ENCODE results near the gene OPTC. TPM values are rescaled to one million over a fixed set of nuclear protein-coding genes. Genes with fewer than 3 reads are reported as not detected.

Gene OPTC
- total and polyA plus RNA-seq, 2 donors (not counting 1 experiment from before 2014, with no cell fraction given): not detected

GRCh38 chr1:203462878-203463277 is 31.1 kb upstream of the OPTC start:
- POLR2A ChIA-PET: no interaction called here
- CTCF ChIA-PET: interaction anchor here (2.0 to 2.5 kb wide), 2 partner anchors 121 to 123 kb away, joined by 9 to 16 read pairs; no protein-coding TSS in a partner anchor
- no peak overlapping the region for H3K4me3 ChIP-seq (ENCODE audit: control extremely low read depth in 1 of 5, extremely low read depth in 1 of 5, insufficient read depth in 1 of 5, low read depth in 2 of 5, low read length in 4 of 5)
- no peaks in the 10 kb centered on the region for H3K36me3 ChIP-seq (replicated peaks in 1 of 2; ENCODE audit: control extremely low read depth in 1 of 2, control insufficient read depth in 1 of 2, extremely low read depth in 1 of 2, insufficient read depth in 2 of 2, low read length in 1 of 2)
- no peaks in the 10 kb centered on the region for H3K9me3 Mint-ChIP-seq (ENCODE audit: insufficient read depth)
- no peak overlapping the region for H3K27ac Mint-ChIP-seq
- no peak overlapping the region for H3K4me2 ChIP-seq (replicated peaks; ENCODE audit: low read depth, low read length, poor library complexity, severe bottlenecking)
- H3K9ac ChIP-seq (ENCODE audit: low read length): no peak overlapping the region
- no peaks in the 10 kb centered on the region for H4K20me1 ChIP-seq (ENCODE audit: control insufficient read depth, insufficient read depth, low read length, poor library complexity, severe bottlenecking)
- H3K4me3 Mint-ChIP-seq: no peak overlapping the region
- intact Hi-C loops (cut with micrococcal nuclease): no loop called here
- H3K27ac ChIP-seq (ENCODE audit: low read length in 2 of 2): no peak overlapping the region
- DNase-seq (no peak), ATAC-seq (ENCODE audit: low read depth) (no peak)
- peaks cover 7% of the 10 kb centered on the region for H3K27me3 Mint-ChIP-seq
- H3K79me2 ChIP-seq (ENCODE audit: control insufficient read depth, insufficient read depth, low read length): no peaks in the 10 kb centered on the region
- WGBS (ENCODE audit: insufficient coverage): no CpG with 5 or more reads among the region's 6 CpGs
- no peaks in the 10 kb centered on the region for H3K27me3 ChIP-seq (replicated peaks in 1 of 4; ENCODE audit: control extremely low read depth in 1 of 4, control insufficient read depth in 3 of 4, insufficient read depth in 4 of 4, low read length in 3 of 4)
- TF ChIP-seq EZH2 (IDR thresholded peaks at IDR 0.05; ENCODE audit: borderline replicate concordance, insufficient read depth, low read depth, low read length, poor library complexity, severe bottlenecking) (no peak), CTCF (IDR thresholded peaks at IDR 0.05) (no peak)
- peaks cover 20 to 35% of the 10 kb centered on the region in 2 donors for H3K4me1 ChIP-seq (ENCODE audit: control insufficient read depth in 2 of 2, insufficient read depth in 2 of 2, low read length in 2 of 2)
- H3K4me1 Mint-ChIP-seq: peaks cover 34% of the 10 kb centered on the region
- H3K9me3 ChIP-seq (ENCODE audit: control extremely low read depth in 1 of 3, control insufficient read depth in 2 of 3, insufficient read depth in 1 of 3, low read length in 2 of 3): peaks cover 0 to 1% (median 0%) of the 10 kb centered on the region in 3 donors
- no peak overlapping the region for H2AFZ ChIP-seq (ENCODE audit: insufficient read depth, low read depth, low read length, poor library complexity, severe bottlenecking)

- no peak overlapping the region for H3K27ac ChIP-seq (ENCODE audit: low read length in 2 of 2)
- peaks cover 0 to 1% (median 0%) of the 10 kb centered on the region in 3 donors for H3K9me3 ChIP-seq (ENCODE audit: control extremely low read depth in 1 of 3, control insufficient read depth in 2 of 3, insufficient read depth in 1 of 3, low read length in 2 of 3)
- H2AFZ ChIP-seq (ENCODE audit: insufficient read depth, low read depth, low read length, poor library complexity, severe bottlenecking): no peak overlapping the region
- ChIA-PET POLR2A (no interaction called here), CTCF (interaction anchor here (2.0 to 2.5 kb wide), 2 partner anchors 121 to 124 kb away, joined by 9 to 16 read pairs; no protein-coding TSS in a partner anchor)
- TF ChIP-seq CTCF (IDR thresholded peaks at IDR 0.05): no peak
- no peak for TF ChIP-seq EZH2 (IDR thresholded peaks at IDR 0.05; ENCODE audit: borderline replicate concordance, insufficient read depth, low read depth, low read length, poor library complexity, severe bottlenecking)
- no peak for DNase-seq
- Mint-ChIP-seq H3K4me1 (peaks cover 34% of the 10 kb centered on the region), H3K4me3 (no peak overlapping the region), H3K27ac (no peak overlapping the region), H3K9me3 (ENCODE audit: insufficient read depth) (no peaks in the 10 kb centered on the region), H3K27me3 (peaks cover 3% of the 10 kb centered on the region)
- no peak overlapping the region for H3K9ac ChIP-seq (ENCODE audit: low read length)
- no peaks in the 10 kb centered on the region for H3K27me3 ChIP-seq (replicated peaks in 1 of 4; ENCODE audit: control extremely low read depth in 1 of 4, control insufficient read depth in 3 of 4, insufficient read depth in 4 of 4, low read length in 3 of 4)
- peaks cover 20 to 35% of the 10 kb centered on the region in 2 donors for H3K4me1 ChIP-seq (ENCODE audit: control insufficient read depth in 2 of 2, insufficient read depth in 2 of 2, low read length in 2 of 2)
- intact Hi-C loops (cut with micrococcal nuclease): no loop called here
- ATAC-seq (ENCODE audit: low read depth): no peak
- H4K20me1 ChIP-seq (ENCODE audit: control insufficient read depth, insufficient read depth, low read length, poor library complexity, severe bottlenecking): no peaks in the 10 kb centered on the region
- no peaks in the 10 kb centered on the region for H3K36me3 ChIP-seq (replicated peaks in 1 of 2; ENCODE audit: control extremely low read depth in 1 of 2, control insufficient read depth in 1 of 2, extremely low read depth in 1 of 2, insufficient read depth in 2 of 2, low read length in 1 of 2)
- no peak overlapping the region for H3K4me2 ChIP-seq (replicated peaks; ENCODE audit: low read depth, low read length, poor library complexity, severe bottlenecking)
- WGBS (ENCODE audit: insufficient coverage): 85% methylated on average over 2 of the region's 7 CpGs
- H3K4me3 ChIP-seq (ENCODE audit: control extremely low read depth in 1 of 5, extremely low read depth in 1 of 5, insufficient read depth in 1 of 5, low read depth in 2 of 5, low read length in 4 of 5): no peak overlapping the region
- no peaks in the 10 kb centered on the region for H3K79me2 ChIP-seq (ENCODE audit: control insufficient read depth, insufficient read depth, low read length)
Measured at GRCh38 chr1:203463469-203464062, 30.4 kb upstream of the OPTC start.

All from B cell (primary cell).